ENCODE results near the gene CDR2.

CDR2 gene

GRCh38 chr16:22417019-22417418 lies 42.6 kb upstream of the CDR2 start:
- no peak overlapping the region for H3K27ac ChIP-seq (replicated peaks)
- DNase-seq (ENCODE audit: low read depth in 1 of 2, low spot score in 1 of 2): peak in 1 of 2 experiments; percentile 77

GRCh38 chr16:22413819-22414218 lies 39.4 kb upstream of the CDR2 start:
- Histone ChIP-seq H3K27ac (replicated peaks) (no peak overlapping the region), H3K4me3 (replicated peaks; ENCODE audit: insufficient read depth, low read length) (no peak overlapping the region), H3K27me3 (ENCODE audit: insufficient read depth, poor library complexity, severe bottlenecking) (no peaks in the 10 kb centered on the region)
- no peak for TF ChIP-seq REST (IDR thresholded peaks at IDR 0.05; ENCODE audit: insufficient replicate concordance, low read depth)
- no peak for DNase-seq (ENCODE audit: low read depth in 1 of 2, low spot score in 1 of 2)

More at GRCh38 chr16:22417019-22417418, 42.6 kb upstream of the CDR2 start:
- no peak overlapping the region for H3K4me3 ChIP-seq (replicated peaks; ENCODE audit: insufficient read depth, low read length)
- TF ChIP-seq REST (IDR thresholded peaks at IDR 0.05; ENCODE audit: insufficient replicate concordance, low read depth) (no peak), SPI1 (IDR thresholded peaks at IDR 0.05; ENCODE audit: borderline replicate concordance, low read depth) (peak; percentile 55; the same call in 1 of the 2 replicates), CTCF (IDR thresholded peaks at IDR 0.05; ENCODE audit: insufficient read depth, low read length) (no peak), GABPA (IDR thresholded peaks at IDR 0.05; ENCODE audit: low read depth) (no peak), POLR2AphosphoS5 (IDR thresholded peaks at IDR 0.05; ENCODE audit: low read depth) (no peak)
- H3K27me3 ChIP-seq (ENCODE audit: insufficient read depth, poor library complexity, severe bottlenecking): no peaks in the 10 kb centered on the region

- Histone ChIP-seq H3K27ac (replicated peaks) (no peak overlapping the region), H3K4me3 (replicated peaks; ENCODE audit: insufficient read depth, low read length) (no peak overlapping the region), H3K27me3 (ENCODE audit: insufficient read depth, poor library complexity, severe bottlenecking) (no peaks in the 10 kb centered on the region)
- no peak for DNase-seq (ENCODE audit: low read depth in 1 of 2, low spot score in 1 of 2)
- TF ChIP-seq CTCF (IDR thresholded peaks at IDR 0.05; ENCODE audit: insufficient read depth, low read length) (no peak), POLR2AphosphoS5 (IDR thresholded peaks at IDR 0.05; ENCODE audit: low read depth) (no peak), GABPA (IDR thresholded peaks at IDR 0.05; ENCODE audit: low read depth) (no peak), SPI1 (IDR thresholded peaks at IDR 0.05; ENCODE audit: borderline replicate concordance, low read depth) (no peak), REST (IDR thresholded peaks at IDR 0.05; ENCODE audit: insufficient replicate concordance, low read depth) (no peak)
Observed at GRCh38 chr16:22407486-22407885, 33.1 kb upstream of the CDR2 start.

- no peak overlapping the region for H3K27ac ChIP-seq (replicated peaks)
- TF ChIP-seq POLR2AphosphoS5 (IDR thresholded peaks at IDR 0.05; ENCODE audit: low read depth) (no peak), SPI1 (IDR thresholded peaks at IDR 0.05; ENCODE audit: borderline replicate concordance, low read depth) (no peak), REST (IDR thresholded peaks at IDR 0.05; ENCODE audit: insufficient replicate concordance, low read depth) (no peak), CTCF (IDR thresholded peaks at IDR 0.05; ENCODE audit: insufficient read depth, low read length) (no peak), GABPA (IDR thresholded peaks at IDR 0.05; ENCODE audit: low read depth) (no peak)
- no peak overlapping the region for H3K4me3 ChIP-seq (replicated peaks; ENCODE audit: insufficient read depth, low read length)
- no peaks in the 10 kb centered on the region for H3K27me3 ChIP-seq (ENCODE audit: insufficient read depth, poor library complexity, severe bottlenecking)
- DNase-seq (ENCODE audit: low read depth in 1 of 2, low spot score in 1 of 2): no peak
Observed at GRCh38 chr16:22402191-22402590, 27.8 kb upstream of the CDR2 start.
